ENCODE measurements around the gene DHX38.
"Not testable (repeated sequence)": the region's sequence is repeated elsewhere in the genome, so short reads cannot be mapped to it uniquely, and the experiment has no call there.

GRCh38 chr16:72075067-72075466 lies 18.6 kb upstream of the DHX38 start:
- not testable (repeated sequence) for TF ChIP-seq POLR2A, CTCF (IDR thresholded peaks at IDR 0.05)
